Common myeloid progenitor, CD34-positive (primary cell): Measurements from ENCODE around the gene GPHA2.

Source experiments
- CTCF ChIA-PET: fragments of 350-600 bp; sonication (Branson Sonifier 250); formaldehyde crosslinking; loops from one replicate; lab custom pipeline; 2021; ENCODE audit warnings: antibody characterized with exemption; lab: Charles Lee
- POLR2A ChIA-PET: fragments of 350-600 bp; sonication (Branson Sonifier 250); formaldehyde crosslinking; loops from one replicate; lab custom pipeline; 2021; ENCODE audit warnings: antibody characterized with exemption; lab: Charles Lee
- DNase-seq, 3 donors: peaks; one replicate each; pipeline versions ENCODE4 v3.0.0 to v3.0.0-alpha.2; 2013
- H3K27ac ChIP-seq, 2 experiments: 1 replicate in 1 of 2; 2 replicates in 1 of 2; pipeline ENCODE4 v1.7.0; 2013; ENCODE audit warnings: inconsistent platforms in 2 of 2, low read length in 2 of 2, mild to moderate bottlenecking in 2 of 2, low read depth in 1 of 2, moderate library complexity in 1 of 2; ENCODE audit not compliant: severe bottlenecking in 2 of 2, insufficient read depth in 1 of 2, poor library complexity in 1 of 2
- H3K27me3 ChIP-seq, 5 experiments: replicated peaks in 2 of 5; 1 replicate in 3 of 5; 2 replicates in 2 of 5; pipeline versions ENCODE4 v1.6.1 to v1.7.0; 2013; ENCODE audit warnings: low read length in 4 of 5, mild to moderate bottlenecking in 2 of 5, moderate library complexity in 2 of 5, inconsistent platforms in 1 of 5; ENCODE audit not compliant: insufficient read depth in 5 of 5, control insufficient read depth in 4 of 5
- H3K36me3 ChIP-seq, 4 experiments: 1 replicate in 2 of 4; 2 replicates in 2 of 4; pipeline versions ENCODE4 v1.6.1 to v1.7.0; 2013; ENCODE audit warnings: low read length in 3 of 4, control low read depth in 1 of 4, mild to moderate bottlenecking in 1 of 4; ENCODE audit not compliant: control insufficient read depth in 4 of 4, insufficient read depth in 4 of 4
- H3K4me1 ChIP-seq, 4 experiments: 1 replicate in 3 of 4; 2 replicates in 1 of 4; pipeline versions ENCODE4 v1.6.1 to v1.7.1; 2013; ENCODE audit warnings: low read length in 3 of 4, mild to moderate bottlenecking in 3 of 4, control low read depth in 1 of 4, inconsistent platforms in 1 of 4, moderate library complexity in 1 of 4; ENCODE audit not compliant: control insufficient read depth in 4 of 4, insufficient read depth in 4 of 4; ENCODE audit errors: control extremely low read depth in 1 of 4
- H3K4me3 ChIP-seq, 7 experiments: 1 replicate in 4 of 7; 2 replicates in 3 of 7; pipeline versions ENCODE4 v1.5.1 to v1.7.0; 2013; ENCODE audit warnings: mild to moderate bottlenecking in 7 of 7, low read length in 6 of 7, moderate library complexity in 6 of 7, inconsistent platforms in 2 of 7, low read depth in 2 of 7, control low read depth in 1 of 7; ENCODE audit not compliant: insufficient read depth in 4 of 7, control insufficient read depth in 1 of 7; ENCODE audit errors: extremely low read depth in 1 of 7
- H3K9me3 ChIP-seq, 5 experiments: 1 replicate in 4 of 5; 2 replicates in 1 of 5; pipeline versions ENCODE4 v1.6.1 to v1.7.1; 2013; ENCODE audit warnings: low read length in 4 of 5, mild to moderate bottlenecking in 2 of 5, inconsistent platforms in 1 of 5, low read depth in 1 of 5, moderate library complexity in 1 of 5; ENCODE audit not compliant: control insufficient read depth in 4 of 5, insufficient read depth in 2 of 5; ENCODE audit errors: control extremely low read depth in 1 of 5
- WGBS: methylation state at CpG from one replicate; pipeline ENCODE4 v1.1.5; 2013; ENCODE audit not compliant: insufficient coverage; 5-methylcytosine and 5-hydroxymethylcytosine counted together

Gene GPHA2

DNA sequence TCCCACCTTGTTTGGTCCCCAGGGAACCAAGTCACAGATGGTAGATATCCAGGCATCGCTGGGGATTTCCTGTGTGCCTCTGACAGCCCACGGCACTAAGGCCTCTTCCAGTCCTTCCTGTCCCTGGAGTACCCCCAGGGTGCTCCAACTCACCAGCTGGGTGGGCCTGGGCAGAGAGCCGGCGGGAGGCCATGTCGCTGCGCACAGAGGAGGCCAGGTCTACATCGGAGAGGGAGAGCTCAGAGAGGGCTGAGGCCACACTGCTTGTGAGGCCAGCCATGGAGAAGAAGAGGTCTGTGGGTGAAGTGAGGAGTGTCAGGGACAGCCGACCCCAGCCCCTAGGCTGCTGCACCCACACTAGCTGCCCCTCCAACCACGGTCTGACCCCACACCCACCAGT lies 24.0 kb downstream of the GPHA2 start:
- peaks cover 11 to 72% (median 51%) of the 10 kb centered on the region in 4 experiments for H3K36me3 ChIP-seq
- H3K27me3 ChIP-seq: no peaks in the 10 kb centered on the region
- H3K9me3 ChIP-seq: no peaks in the 10 kb centered on the region
- CTCF ChIA-PET: interaction anchor here (1.1 to 2.0 kb wide), 4 partner anchors 13 to 85 kb away, joined by 3 to 9 read pairs (median 6); partner anchors contain the start of gene BATF2
- 93% methylated on average over 7 of the region's 9 CpGs for WGBS
- no peak overlapping the region for H3K4me3 ChIP-seq
- H3K27ac ChIP-seq: no peak overlapping the region
- no peak for DNase-seq
- POLR2A ChIA-PET: no interaction called here
- H3K4me1 ChIP-seq: peaks cover 0 to 15% (median 11%) of the 10 kb centered on the region in 4 experiments

DNA sequence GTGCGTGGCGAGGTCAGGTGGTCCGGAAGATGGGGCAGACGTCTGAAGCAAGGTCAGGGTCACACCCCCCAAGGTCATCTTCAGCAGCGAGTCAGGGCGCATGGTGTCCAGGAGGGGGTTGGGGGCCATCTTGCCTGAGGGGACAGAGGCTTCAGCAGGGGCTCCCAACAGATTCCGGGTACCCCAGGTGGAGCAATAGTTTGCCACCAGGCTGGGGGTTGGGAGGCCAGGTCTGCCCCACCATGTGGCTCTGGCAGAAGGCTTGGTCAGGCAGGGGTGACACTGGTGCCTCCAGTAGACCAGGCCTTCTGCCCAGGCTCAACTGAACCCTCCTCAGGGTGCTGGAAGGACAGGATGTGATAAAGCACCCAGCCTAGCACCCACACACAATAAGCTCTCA lies 24.6 kb downstream of the GPHA2 start:
- Histone ChIP-seq H3K27me3 (no peaks in the 10 kb centered on the region), H3K36me3 (peaks cover 11 to 78% (median 54%) of the 10 kb centered on the region in 4 experiments), H3K4me1 (peaks cover 0 to 10% (median 7%) of the 10 kb centered on the region in 4 experiments), H3K4me3 (no peak overlapping the region), H3K27ac (no peak overlapping the region), H3K9me3 (no peaks in the 10 kb centered on the region)
- ChIA-PET CTCF (interaction anchor here (1.1 to 2.0 kb wide), 3 partner anchors 13 to 63 kb away, joined by 3 to 9 read pairs (median 7); no protein-coding TSS in a partner anchor), POLR2A (no interaction called here)
- WGBS: 99% methylated on average over 6 of the region's 7 CpGs
- no peak for DNase-seq

- Histone ChIP-seq H3K27ac (no peak overlapping the region), H3K9me3 (no peaks in the 10 kb centered on the region), H3K27me3 (no peaks in the 10 kb centered on the region), H3K4me1 (peaks cover 0 to 4% (median 1%) of the 10 kb centered on the region in 4 experiments), H3K36me3 (peaks cover 11 to 83% (median 57%) of the 10 kb centered on the region in 4 experiments), H3K4me3 (no peak overlapping the region)
- CTCF ChIA-PET: interaction anchor here (1.1 kb wide), 1 partner anchor 12 kb away, joined by 3 read pairs; no protein-coding TSS in a partner anchor
- POLR2A ChIA-PET: no interaction called here
- no peak for DNase-seq
- 95% methylated on average over 24 of the region's 27 CpGs for WGBS
Measured at GRCh38 chr11:64910451-64911093, 25.1 kb downstream of the GPHA2 start.

DNA sequence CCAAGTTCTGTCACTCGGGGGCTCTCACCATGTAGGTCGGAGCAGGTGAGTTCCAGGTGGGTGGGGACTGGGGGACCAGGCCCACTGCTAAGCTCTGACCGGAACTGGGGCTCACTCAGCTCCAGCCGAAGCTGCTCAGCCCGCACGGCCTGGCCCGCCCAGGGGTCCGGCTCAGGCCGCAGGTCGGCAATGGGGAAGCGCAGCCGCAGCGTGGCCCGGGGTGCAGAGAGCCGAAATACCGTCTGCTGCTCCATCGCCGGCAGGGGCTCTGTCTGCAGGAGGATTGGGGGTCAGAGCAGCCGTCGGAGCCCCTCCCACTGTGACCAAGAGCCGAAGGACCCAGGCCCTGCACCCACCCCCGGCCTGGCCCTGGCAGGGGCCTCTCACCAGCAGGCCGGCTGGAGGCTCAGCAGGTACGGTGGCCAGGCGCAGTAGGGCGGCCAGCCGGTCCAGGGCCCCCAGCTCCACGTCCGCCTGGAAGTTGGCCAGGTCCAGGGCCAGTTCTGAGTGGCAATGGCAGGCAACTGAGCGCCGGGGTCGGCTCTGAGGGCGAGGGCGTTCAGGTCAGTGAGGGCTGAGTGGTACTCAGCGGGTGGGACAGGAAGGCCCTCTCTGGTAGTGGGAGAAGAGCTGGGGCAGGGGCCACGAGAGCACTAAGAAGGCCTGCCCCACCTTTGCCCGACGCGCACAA lies 25.9 kb downstream of the GPHA2 start:
- Histone ChIP-seq H3K36me3 (peaks cover 11 to 88% (median 62%) of the 10 kb centered on the region in 4 experiments), H3K27me3 (no peaks in the 10 kb centered on the region), H3K27ac (no peak overlapping the region), H3K4me3 (no peak overlapping the region), H3K9me3 (no peaks in the 10 kb centered on the region), H3K4me1 (no peaks in the 10 kb centered on the region)
- ChIA-PET POLR2A (no interaction called here), CTCF (interaction anchor here (1.0 kb wide), 1 partner anchor 10 kb away, joined by 3 read pairs; no protein-coding TSS in a partner anchor)
- WGBS: 96% methylated on average over 38 of the region's 39 CpGs
- no peak for DNase-seq

GRCh38 chr11:64908766-64909165 lies 26.9 kb downstream of the GPHA2 start:
- no peak for DNase-seq
- Histone ChIP-seq H3K27me3 (no peaks in the 10 kb centered on the region), H3K9me3 (no peaks in the 10 kb centered on the region), H3K27ac (no peak overlapping the region), H3K4me3 (no peak overlapping the region), H3K4me1 (no peaks in the 10 kb centered on the region), H3K36me3 (peaks cover 9 to 81% (median 57%) of the 10 kb centered on the region in 4 experiments)
- WGBS: 97% methylated on average over 7 of the region's 11 CpGs
- POLR2A ChIA-PET: no interaction called here
- CTCF ChIA-PET: interaction anchor here (0.8 to 1.0 kb wide), 2 partner anchors 9 to 120 kb away, joined by 3 read pairs; no protein-coding TSS in a partner anchor

GRCh38 chr11:64906314-64906635 lies 29.4 kb downstream of the GPHA2 start:
- Histone ChIP-seq H3K36me3 (peaks cover 8 to 83% (median 51%) of the 10 kb centered on the region in 4 experiments), H3K27me3 (no peaks in the 10 kb centered on the region), H3K27ac (no peak overlapping the region), H3K4me1 (no peaks in the 10 kb centered on the region), H3K4me3 (no peak overlapping the region), H3K9me3 (no peaks in the 10 kb centered on the region)
- CTCF ChIA-PET: interaction anchor here (1.4 to 36.3 kb wide), 3 partner anchors 8 to 52 kb away, joined by 4 to 1071 read pairs (median 6); partner anchors contain the start of gene CDC42BPG
- over 99% methylated on average over 13 of the region's 13 CpGs for WGBS
- POLR2A ChIA-PET: no interaction called here
- no peak for DNase-seq
